PC-9 (cell line): Measurements from ENCODE around the gene SCRN2. TPM values are rescaled to one million over a fixed set of nuclear protein-coding genes. Genes with fewer than 3 reads are reported as not detected.

Source experiments
- BruUV-seq: library from RNA; stranded (reverse); fragments of 400-500 nt; replicated peaks from 2 replicates; lab custom pipeline; 2021; lab: Mats Ljungman, UMichigan
- CTCF ChIA-PET: fragments of 300-600 bp; sonication (Branson Sonifier 250); formaldehyde crosslinking; loops from one replicate; lab custom pipeline; 2022; ENCODE audit warnings: antibody characterized with exemption; lab: Charles Lee
- POLR2A ChIA-PET: fragments of 300-600 bp; sonication (Branson Sonifier 250); formaldehyde crosslinking; loops from one replicate; lab custom pipeline; 2022; ENCODE audit warnings: antibody characterized with exemption; ENCODE audit not compliant: unreplicated experiment; lab: Charles Lee
- DNase-seq, 2 experiments: peaks; one replicate each; pipeline versions ENCODE4 v3.0.0 to v3.0.0-alpha.2; 2015 to 2022; ENCODE audit warnings: mixed read lengths in 1 of 2
- H2AFZ ChIP-seq: fragments of 200-600 bp; sonication (generic); 2 replicates; pipeline ENCODE4 v1.8.1; 2017; ENCODE audit warnings: antibody characterized with exemption
- H3F3A ChIP-seq: fragments of 200-600 bp; sonication (generic); 2 replicates; pipeline ENCODE4 v1.8.1; 2017; ENCODE audit warnings: antibody characterized with exemption, mild to moderate bottlenecking, low read depth; ENCODE audit not compliant: insufficient read depth
- H3K27ac ChIP-seq: fragments of 200-600 bp; sonication (generic); 2 replicates; pipeline ENCODE4 v1.6.1; 2016; ENCODE audit warnings: mixed run types
- H3K27me3 ChIP-seq: fragments of 200-600 bp; sonication (generic); 2 replicates; pipeline ENCODE4 v1.6.1; 2016; ENCODE audit warnings: low read depth, mixed run types; ENCODE audit not compliant: insufficient read depth
- H3K36me3 ChIP-seq: fragments of 200-600 bp; sonication (generic); 2 replicates; pipeline ENCODE4 v1.6.1; 2016; ENCODE audit warnings: low read depth, mixed run types
- H3K4me1 ChIP-seq: fragments of 200-600 bp; sonication (generic); replicated peaks from 2 replicates; pipeline ENCODE4 v1.6.1; 2016; ENCODE audit warnings: mixed run types; ENCODE audit not compliant: insufficient read depth
- H3K4me2 ChIP-seq: fragments of 200-600 bp; sonication (generic); 2 replicates; pipeline ENCODE4 v1.6.1; 2017; ENCODE audit warnings: mixed run types
- H3K4me3 ChIP-seq: fragments of 200-600 bp; sonication (generic); 2 replicates; pipeline ENCODE4 v1.6.1; 2016; ENCODE audit warnings: mixed run types
- H3K79me2 ChIP-seq: fragments of 200-600 bp; sonication (generic); 2 replicates; pipeline ENCODE4 v1.6.1; 2017; ENCODE audit warnings: low read depth, mixed run types
- H3K9me2 ChIP-seq: fragments of 200-600 bp; sonication (generic); 2 replicates; pipeline ENCODE4 v1.8.1; 2017; ENCODE audit warnings: mild to moderate bottlenecking; ENCODE audit not compliant: insufficient read depth
- H3K9me3 ChIP-seq: fragments of 200-600 bp; sonication (generic); 2 replicates; pipeline ENCODE4 v1.8.1; 2016; ENCODE audit warnings: low read depth; ENCODE audit not compliant: insufficient read depth
- H4K20me1 ChIP-seq: fragments of 200-600 bp; sonication (generic); 2 replicates; pipeline ENCODE4 v1.8.1; 2017; ENCODE audit not compliant: insufficient read depth
- CTCF ChIP-seq: fragments of 200-600 bp; sonication (generic); conservative IDR thresholded peaks from 2 replicates; pipeline ENCODE4 v1.6.1; 2017; ENCODE audit warnings: mixed run types, antibody characterized with exemption, mild to moderate bottlenecking, moderate library complexity
- EZH2 ChIP-seq: fragments of 200-600 bp; sonication (generic); IDR thresholded peaks from 2 replicates; pipeline ENCODE4 v1.8.0; 2017; ENCODE audit warnings: antibody characterized with exemption, low read depth
- intact Hi-C: fragments of 100-400 bp; cut with micrococcal nuclease; formaldehyde crosslinking; loops from one replicate; pipeline ENCODE4 v1.10.0; 2022; ENCODE audit not compliant: unreplicated experiment
- total RNA-seq: library from RNA; stranded (reverse); gene quantifications from 2 replicates; pipeline ENCODE4 v1.2.3, GENCODE V29; 2021

SCRN2 gene
- total RNA-seq, 1 experiment from 2014 or later, result 31.7 TPM

- ChIA-PET CTCF (no interaction called here), POLR2A (no interaction called here)
- H3K79me2 ChIP-seq, result no peaks in the 10 kb centered on the region
- no peaks in the 10 kb centered on the region for H4K20me1 ChIP-seq
- no peak overlapping the region for H2AFZ ChIP-seq
- DNase-seq, result no peak
- no peak overlapping the region for H3K27ac ChIP-seq
- no peaks in the 10 kb centered on the region for H3K9me3 ChIP-seq
- H3F3A ChIP-seq, result peaks cover 10% of the 10 kb centered on the region
- no peak overlapping the region for H3K4me3 ChIP-seq
- TF ChIP-seq EZH2 (no peak), CTCF (no peak)
- H3K9me2 ChIP-seq, result no peaks in the 10 kb centered on the region
- BruUV-seq, result no TSS peak
- no peaks in the 10 kb centered on the region for H3K36me3 ChIP-seq
- peaks cover 47% of the 10 kb centered on the region for H3K4me1 ChIP-seq
- no peak overlapping the region for H3K4me2 ChIP-seq
- intact Hi-C loops, result no loop called here
- no peaks in the 10 kb centered on the region for H3K27me3 ChIP-seq
Measured at GRCh38 chr17:47870056-47870455, 29.0 kb upstream of the SCRN2 start.

- Histone ChIP-seq H3K9me2 (no peaks in the 10 kb centered on the region), H3F3A (peaks cover 16% of the 10 kb centered on the region), H4K20me1 (no peaks in the 10 kb centered on the region), H3K27ac (no peak overlapping the region), H3K4me2 (no peak overlapping the region), H3K4me1 (peaks cover 47% of the 10 kb centered on the region), H3K4me3 (no peak overlapping the region), H3K79me2 (no peaks in the 10 kb centered on the region), H3K27me3 (no peaks in the 10 kb centered on the region), H3K36me3 (no peaks in the 10 kb centered on the region), H2AFZ (no peak overlapping the region), H3K9me3 (no peaks in the 10 kb centered on the region)
- intact Hi-C loops, result no loop called here
- CTCF ChIA-PET, result no interaction called here
- POLR2A ChIA-PET, result no interaction called here
- BruUV-seq, result no TSS peak
- DNase-seq, result no peak
- TF ChIP-seq CTCF (no peak), EZH2 (no peak)
Measured at GRCh38 chr17:47869114-47869513, 28.0 kb upstream of the SCRN2 start.

GRCh38 chr17:47867813-47868533 lies 26.9 kb upstream of the SCRN2 start:
- Histone ChIP-seq H3K4me3 (no peak overlapping the region), H3K27ac (no peak overlapping the region), H3K27me3 (no peaks in the 10 kb centered on the region), H2AFZ (no peak overlapping the region), H3K36me3 (no peaks in the 10 kb centered on the region), H4K20me1 (no peaks in the 10 kb centered on the region), H3K9me2 (no peaks in the 10 kb centered on the region), H3K9me3 (no peaks in the 10 kb centered on the region), H3F3A (peaks cover 24% of the 10 kb centered on the region), H3K4me2 (no peak overlapping the region), H3K79me2 (no peaks in the 10 kb centered on the region), H3K4me1 (peaks cover 46% of the 10 kb centered on the region)
- ChIA-PET POLR2A (no interaction called here), CTCF (no interaction called here)
- no peak for DNase-seq
- intact Hi-C loops, result no loop called here
- no TSS peak for BruUV-seq
- TF ChIP-seq EZH2, result no peak
- TF ChIP-seq CTCF, result no peak
